Endothelial cell (in vitro differentiated cells): ENCODE measurements around the gene MAP3K12. TPM values are rescaled to one million over a fixed set of nuclear protein-coding genes. Genes with fewer than 3 reads are reported as not detected.

Source experiments
- DNase-seq: peaks from one replicate; pipeline ENCODE4 v3.0.0; 2021; ENCODE audit warnings: low spot score
- H3K27ac Mint-ChIP-seq: one replicate; pipeline ENCODE4 v1.8.0; 2021; ENCODE audit warnings: mixed read lengths, inconsistent platforms; ENCODE audit not compliant: unreplicated experiment
- H3K27me3 Mint-ChIP-seq: one replicate; pipeline ENCODE4 v1.8.0; 2021; ENCODE audit warnings: mild to moderate bottlenecking, moderate library complexity, mixed read lengths, inconsistent platforms; ENCODE audit not compliant: unreplicated experiment
- H3K36me3 Mint-ChIP-seq: one replicate; pipeline ENCODE4 v1.8.0; 2021; ENCODE audit warnings: mild to moderate bottlenecking, low read depth, mixed read lengths, inconsistent platforms; ENCODE audit not compliant: unreplicated experiment
- H3K4me1 Mint-ChIP-seq: one replicate; pipeline ENCODE4 v1.8.0; 2021; ENCODE audit warnings: mild to moderate bottlenecking, mixed read lengths, inconsistent platforms; ENCODE audit not compliant: unreplicated experiment
- H3K4me3 Mint-ChIP-seq: one replicate; pipeline ENCODE4 v1.8.0; 2021; ENCODE audit warnings: mild to moderate bottlenecking, mixed read lengths, inconsistent platforms; ENCODE audit not compliant: unreplicated experiment
- H3K9me3 Mint-ChIP-seq: one replicate; pipeline ENCODE4 v1.8.0; 2021; ENCODE audit warnings: mixed read lengths, inconsistent platforms; ENCODE audit not compliant: unreplicated experiment
- CTCF ChIP-seq: fragments of 200-600 bp; sonication (generic); IDR thresholded peaks from one replicate; pipeline ENCODE4 v1.5.0; 2021; ENCODE audit warnings: antibody characterized with exemption; ENCODE audit not compliant: unreplicated experiment
- total RNA-seq: library from RNA; stranded (reverse); fragmentation: NEBNext Ultra II Directional; extraction: Animal tissue kit (Norgen Biotek cat#: 25700); gene quantifications from one replicate; pipeline ENCODE4 v1.2.1, GENCODE V29; 2021; ENCODE audit not compliant: unreplicated experiment

Gene MAP3K12
- total RNA-seq, 1 donor from 2014 or later: 20.9 TPM

- peaks cover 42% of the 10 kb centered on the region for H3K36me3 Mint-ChIP-seq
- H3K27ac Mint-ChIP-seq: no peak overlapping the region
- no peak for TF ChIP-seq CTCF
- no peak overlapping the region for H3K4me3 Mint-ChIP-seq
- no peak for DNase-seq
- H3K27me3 Mint-ChIP-seq: peaks cover 1% of the 10 kb centered on the region
- no peaks in the 10 kb centered on the region for H3K9me3 Mint-ChIP-seq
- no peaks in the 10 kb centered on the region for H3K4me1 Mint-ChIP-seq
These were observed 30.8 kb upstream of the MAP3K12 start for GRCh38 chr12:53530061-53530460.

- H3K4me1 Mint-ChIP-seq: no peaks in the 10 kb centered on the region
- peaks cover 50% of the 10 kb centered on the region for H3K36me3 Mint-ChIP-seq
- TF ChIP-seq CTCF: no peak
These were observed 25.2 kb upstream of the MAP3K12 start for GRCh38 chr12:53524476-53524875.

GRCh38 chr12:53523131-53523530, 23.9 kb upstream of the MAP3K12 start:
- Mint-ChIP-seq H3K4me1 (no peaks in the 10 kb centered on the region), H3K27ac (no peak overlapping the region), H3K9me3 (no peaks in the 10 kb centered on the region), H3K36me3 (peaks cover 47% of the 10 kb centered on the region), H3K4me3 (no peak overlapping the region), H3K27me3 (peaks cover 2% of the 10 kb centered on the region)
- no peak for DNase-seq
- no peak for TF ChIP-seq CTCF

More at GRCh38 chr12:53524476-53524875, 25.2 kb upstream of the MAP3K12 start:
- no peak for DNase-seq
- Mint-ChIP-seq H3K27ac (no peak overlapping the region), H3K9me3 (no peaks in the 10 kb centered on the region), H3K27me3 (peaks cover 2% of the 10 kb centered on the region), H3K4me3 (no peak overlapping the region)

- Mint-ChIP-seq H3K9me3 (no peaks in the 10 kb centered on the region), H3K27ac (no peak overlapping the region), H3K36me3 (peaks cover 47% of the 10 kb centered on the region), H3K4me1 (peaks cover 18% of the 10 kb centered on the region), H3K27me3 (no peaks in the 10 kb centered on the region), H3K4me3 (no peak overlapping the region)
- no peak for TF ChIP-seq CTCF
- no peak for DNase-seq
These were observed 19.1 kb upstream of the MAP3K12 start for GRCh38 chr12:53518381-53518780.

GRCh38 chr12:53516758-53517455, 17.6 kb upstream of the MAP3K12 start:
- DNase-seq: no peak
- Mint-ChIP-seq H3K27ac (no peak overlapping the region), H3K9me3 (no peaks in the 10 kb centered on the region), H3K27me3 (no peaks in the 10 kb centered on the region), H3K4me1 (peaks cover 18% of the 10 kb centered on the region), H3K36me3 (peaks cover 51% of the 10 kb centered on the region), H3K4me3 (no peak overlapping the region)
- TF ChIP-seq CTCF: no peak
